GM19238 (cell line): ENCODE data around the gene SIVA1.
"Not testable (repeated sequence)": the region's sequence is repeated elsewhere in the genome, so short reads cannot be mapped to it uniquely, and the experiment has no call there.

Experiments used
- DNase-seq: peaks from one replicate; pipeline ENCODE4 v3.0.0; 2011; ENCODE audit warnings: low spot score; ENCODE audit not compliant: insufficient read length

The SIVA1 gene

GRCh38 chr14:104750753-104751057 is 2.2 kb upstream of the SIVA1 start:
- not testable (repeated sequence) for DNase-seq

- DNase-seq: no peak
These were observed 1.2 kb upstream of the SIVA1 start for GRCh38 chr14:104751539-104752422.

GRCh38 chr14:104752423-104752734 is 568 bp upstream of the SIVA1 start:
- no peak for DNase-seq

DNA sequence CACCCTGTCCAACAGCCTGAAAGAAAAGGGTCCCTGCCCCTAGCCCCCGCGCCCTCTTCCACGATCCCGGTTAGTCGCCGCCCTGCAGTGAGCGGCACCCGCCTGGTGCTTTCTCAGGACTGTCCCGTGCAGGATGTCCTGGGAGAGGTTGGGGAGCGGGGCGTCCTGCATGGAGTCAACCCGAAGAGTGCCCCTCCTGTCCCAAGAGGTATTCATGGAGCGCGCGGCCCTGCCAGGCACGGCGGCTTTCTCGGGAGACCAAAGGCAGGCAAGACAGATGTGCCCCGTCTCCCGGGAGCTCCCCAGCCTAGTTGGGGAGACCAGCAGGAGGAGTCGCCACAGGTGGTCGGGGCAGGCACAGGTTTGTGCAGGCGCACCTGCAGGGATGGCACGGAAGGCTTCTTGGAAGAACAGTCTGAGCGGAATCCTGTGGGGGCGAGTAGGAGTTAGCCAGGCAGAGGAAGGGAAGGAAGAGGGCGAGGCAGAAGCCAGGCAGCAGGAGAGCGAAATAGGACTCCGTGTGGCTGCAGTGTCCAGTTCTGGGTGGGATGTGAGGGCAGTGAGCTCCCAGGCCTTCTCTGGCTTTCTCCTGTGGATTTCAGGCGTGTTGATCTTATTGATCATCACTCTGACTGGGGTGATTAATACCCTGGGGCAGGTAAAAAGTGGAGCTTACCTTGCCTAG is 723 bp downstream of the SIVA1 start:
- DNase-seq: no peak

- DNase-seq: no peak
These were observed 1.4 kb downstream of the SIVA1 start for GRCh38 chr14:104754213-104754851.

GRCh38 chr14:104755621-104756020 is 2.7 kb downstream of the SIVA1 start:
- DNase-seq: no peak

- DNase-seq: no peak
These were observed 3.7 kb downstream of the SIVA1 start for GRCh38 chr14:104756477-104757237.

DNA sequence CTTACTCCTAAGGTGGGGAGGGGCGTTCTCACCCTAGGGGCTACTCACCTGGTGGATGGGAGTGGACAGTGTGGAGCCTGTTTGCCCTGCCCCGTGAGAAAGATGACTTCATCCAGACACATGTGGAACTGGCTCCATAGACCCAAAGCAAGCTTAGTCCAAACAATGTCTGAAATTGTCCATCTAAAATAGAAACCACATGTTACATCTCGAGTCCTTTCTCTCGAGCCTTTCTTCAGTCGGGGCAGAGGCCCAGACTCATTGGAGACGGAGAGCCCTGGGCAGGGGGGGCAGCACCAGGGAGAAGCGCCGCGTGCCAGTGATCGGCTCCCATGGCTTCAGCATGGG is 4.3 kb downstream of the SIVA1 start:
- no peak for DNase-seq

DNA sequence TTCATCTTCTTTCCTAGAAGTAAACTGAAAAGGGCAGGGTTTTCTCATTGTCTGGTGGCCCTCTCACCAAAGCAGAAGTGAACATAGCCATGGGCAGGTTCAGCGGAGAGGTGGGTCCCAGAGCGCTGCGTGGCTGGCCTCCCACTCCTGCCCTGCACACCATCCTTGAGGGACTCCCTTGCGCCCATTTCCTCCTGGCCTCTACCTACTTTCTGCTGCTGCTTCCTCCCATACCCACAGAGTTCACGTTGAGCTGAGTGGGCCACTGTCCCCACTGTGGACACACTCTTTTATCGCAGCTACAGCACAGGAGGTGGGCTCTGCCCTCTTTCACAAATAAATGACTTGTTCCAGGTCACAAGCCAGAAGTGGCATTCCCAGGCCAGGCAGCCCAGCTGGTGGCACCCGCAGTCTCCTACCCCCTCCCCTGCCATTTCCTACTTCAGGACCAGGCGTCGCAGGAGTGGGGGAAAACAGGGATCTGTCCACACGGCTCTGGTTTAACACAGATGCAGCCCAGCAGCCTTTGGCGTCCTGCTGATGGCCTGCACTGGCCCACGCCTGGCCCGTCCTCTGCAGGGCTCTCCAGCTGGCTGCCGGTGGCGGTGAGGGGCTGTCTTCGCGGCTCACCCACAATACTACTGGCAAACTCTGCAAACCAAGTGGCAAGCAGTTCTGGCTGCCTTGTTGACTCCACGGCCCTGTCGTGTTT is 4.9 kb downstream of the SIVA1 start:
- DNase-seq: no peak

- no peak for DNase-seq
These were observed 6.3 kb downstream of the SIVA1 start for GRCh38 chr14:104758981-104759969.

DNA sequence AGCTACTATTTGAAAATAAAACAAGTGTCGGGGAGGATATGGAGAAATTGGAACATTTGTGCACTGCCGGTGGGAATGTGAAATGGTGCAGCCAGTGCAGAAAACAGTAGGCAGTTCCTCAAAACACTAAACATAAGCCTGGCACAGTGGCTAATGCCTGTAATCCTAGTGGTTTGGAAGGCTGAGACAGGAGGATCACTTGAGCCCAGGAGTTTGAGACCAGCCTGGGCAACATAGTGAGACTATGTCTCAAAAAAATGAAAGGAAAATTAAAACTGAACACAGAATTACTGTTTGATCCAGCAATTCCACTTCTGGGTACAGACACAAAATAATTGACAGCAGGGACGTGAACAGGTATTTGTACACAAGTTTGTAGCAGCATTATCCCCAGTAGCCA is 12.6 kb downstream of the SIVA1 start:
- DNase-seq: no peak

GRCh38 chr14:104766256-104766862 is 13.4 kb downstream of the SIVA1 start:
- DNase-seq: no peak

DNA sequence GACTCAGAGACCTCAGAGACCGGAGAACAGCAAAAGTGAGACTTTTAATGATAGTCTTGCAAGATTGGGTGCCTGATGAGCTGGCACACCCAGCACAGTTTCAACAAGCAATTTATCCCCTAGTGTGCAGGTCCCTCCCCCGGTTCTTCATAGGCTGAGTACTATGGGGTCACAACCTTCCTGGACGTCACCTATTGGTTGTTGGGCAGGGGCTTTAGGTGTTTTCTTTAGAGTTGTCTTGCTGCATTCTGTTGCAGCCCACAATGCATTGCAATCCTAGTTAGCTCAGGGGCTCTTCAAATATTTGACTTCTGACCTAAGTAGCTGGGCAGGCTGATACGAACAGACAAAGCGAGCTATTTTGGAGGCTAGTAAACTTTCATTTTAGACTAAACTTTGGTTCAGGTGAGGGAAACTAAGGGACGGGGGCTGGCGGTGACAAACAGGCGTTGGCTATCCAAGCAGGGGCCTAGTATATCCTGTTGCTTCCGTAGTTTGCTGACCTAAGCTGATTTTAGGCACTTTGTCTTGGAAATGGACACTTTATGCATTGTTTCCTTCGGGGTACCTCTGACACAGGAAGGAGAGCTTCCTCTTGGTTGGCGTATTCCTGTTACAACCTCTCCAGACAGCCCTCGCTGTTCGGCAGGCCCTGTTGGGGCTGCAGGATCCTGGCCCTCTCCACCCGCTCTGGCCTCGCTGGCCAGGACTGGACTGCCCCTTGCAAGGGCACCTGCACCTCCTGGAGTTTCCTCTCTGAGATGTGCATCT is 14.1 kb downstream of the SIVA1 start:
- no peak for DNase-seq

DNA sequence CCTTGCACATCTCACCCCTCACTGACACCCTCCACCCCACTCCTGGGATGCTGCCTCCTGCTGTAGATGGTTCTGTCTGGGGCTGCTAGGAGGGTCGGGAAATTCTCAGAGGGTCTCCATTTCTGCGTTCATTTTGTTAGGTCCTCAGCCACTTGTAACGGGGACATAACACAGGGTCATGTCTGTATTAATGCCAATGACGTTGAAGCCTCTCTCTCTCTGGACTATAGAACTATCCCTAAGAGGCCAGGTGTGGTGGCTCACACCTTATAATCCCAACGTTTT is 14.6 kb downstream of the SIVA1 start:
- DNase-seq: no peak

- DNase-seq: peak; percentile 90
These were observed 15.7 kb downstream of the SIVA1 start for GRCh38 chr14:104768437-104769323.

DNA sequence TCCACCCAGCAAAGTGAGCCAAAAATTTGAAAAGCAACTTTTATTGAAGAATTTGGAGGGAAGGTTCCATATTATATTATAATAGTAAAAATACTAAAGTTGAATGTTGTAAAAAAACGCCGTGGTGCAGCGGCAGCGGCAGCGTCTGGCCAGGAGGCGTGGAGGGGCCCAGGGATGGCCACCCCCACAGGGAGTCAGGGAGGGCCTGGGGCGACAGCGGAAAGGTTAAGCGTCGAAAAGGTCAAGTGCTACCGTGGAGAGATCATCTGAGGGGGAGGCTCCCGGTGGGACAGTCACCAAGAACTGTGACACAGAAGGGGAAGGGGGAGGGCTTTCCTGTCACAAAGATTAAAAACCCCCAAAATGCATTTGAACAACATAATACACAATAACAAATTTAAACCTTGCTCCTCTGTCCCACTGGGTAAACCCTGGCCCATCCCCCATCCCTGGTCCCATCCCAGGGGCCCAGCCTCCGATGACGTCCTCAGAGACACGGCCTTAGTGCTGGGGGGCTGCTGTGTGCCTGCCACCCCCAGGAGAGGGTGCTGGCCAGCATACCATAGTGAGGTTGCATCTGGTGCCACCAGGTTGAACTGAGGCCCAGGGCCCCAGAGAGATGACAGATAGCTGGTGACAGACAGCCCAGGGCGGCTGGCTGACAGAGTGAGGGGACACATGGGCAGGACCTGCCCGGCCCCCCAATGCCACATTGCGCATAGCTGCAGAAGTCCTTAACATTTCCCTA is 16.6 kb downstream of the SIVA1 start:
- no peak for DNase-seq

GRCh38 chr14:104770072-104770579 is 17.2 kb downstream of the SIVA1 start:
- DNase-seq: no peak
